ENCODE results near the gene TIGD6.
A peak's percentile ranks its signal among the peaks of the same experiment; 100 is the strongest.

DNA sequence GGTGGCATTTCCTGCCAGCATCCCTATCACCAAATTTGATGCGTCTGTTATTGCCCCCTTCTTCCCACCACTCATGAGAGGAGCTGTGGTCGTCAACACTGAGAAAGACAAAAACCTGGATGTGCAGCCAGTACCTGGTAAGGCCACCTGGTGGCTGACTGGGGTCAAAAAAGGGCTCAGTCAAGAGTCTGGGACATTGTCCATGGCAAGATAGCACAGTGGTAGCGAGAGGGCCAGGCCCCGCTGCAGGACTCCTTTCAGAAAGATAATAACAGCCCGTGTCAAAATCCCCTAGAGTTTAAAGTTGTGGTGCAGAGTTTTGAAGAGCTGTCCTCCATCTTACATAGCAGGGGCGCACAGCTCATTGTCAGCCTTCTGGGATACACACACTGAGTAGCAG is 45.1 kb upstream of the TIGD6 start:
- TF ChIP-seq, protein P1, sequence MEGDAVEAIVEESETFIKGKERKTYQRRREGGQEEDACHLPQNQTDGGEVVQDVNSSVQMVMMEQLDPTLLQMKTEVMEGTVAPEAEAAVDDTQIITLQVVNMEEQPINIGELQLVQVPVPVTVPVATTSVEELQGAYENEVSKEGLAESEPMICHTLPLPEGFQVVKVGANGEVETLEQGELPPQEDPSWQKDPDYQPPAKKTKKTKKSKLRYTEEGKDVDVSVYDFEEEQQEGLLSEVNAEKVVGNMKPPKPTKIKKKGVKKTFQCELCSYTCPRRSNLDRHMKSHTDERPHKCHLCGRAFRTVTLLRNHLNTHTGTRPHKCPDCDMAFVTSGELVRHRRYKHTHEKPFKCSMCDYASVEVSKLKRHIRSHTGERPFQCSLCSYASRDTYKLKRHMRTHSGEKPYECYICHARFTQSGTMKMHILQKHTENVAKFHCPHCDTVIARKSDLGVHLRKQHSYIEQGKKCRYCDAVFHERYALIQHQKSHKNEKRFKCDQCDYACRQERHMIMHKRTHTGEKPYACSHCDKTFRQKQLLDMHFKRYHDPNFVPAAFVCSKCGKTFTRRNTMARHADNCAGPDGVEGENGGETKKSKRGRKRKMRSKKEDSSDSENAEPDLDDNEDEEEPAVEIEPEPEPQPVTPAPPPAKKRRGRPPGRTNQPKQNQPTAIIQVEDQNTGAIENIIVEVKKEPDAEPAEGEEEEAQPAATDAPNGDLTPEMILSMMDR (IDR thresholded peaks at IDR 0.05), result peak in 1 of 6 experiments; percentile 7
- TF ChIP-seq POLR2A (IDR thresholded peaks at IDR 0.05), result no peak
